Trophoblast cell (in vitro differentiated cells and primary cell): ENCODE results near the gene ZNF319.

Experiments
- DNase-seq, 2 donors: peaks; one replicate each; pipeline ENCODE4 v3.0.0-alpha.2; 2016
- H2AFZ ChIP-seq: 2 replicates; pipeline ENCODE4 v1.6.1; 2013; ENCODE audit warnings: low read length, moderate library complexity, mild to moderate bottlenecking; ENCODE audit not compliant: insufficient read depth, poor library complexity
- H2AK5ac ChIP-seq: 2 replicates; pipeline ENCODE4 v1.6.1; 2013; ENCODE audit warnings: mild to moderate bottlenecking, low read length
- H2BK120ac ChIP-seq: 2 replicates; pipeline ENCODE4 v1.6.1; 2013; ENCODE audit warnings: low read length, mild to moderate bottlenecking, moderate library complexity; ENCODE audit not compliant: insufficient read depth, poor library complexity
- H2BK12ac ChIP-seq: 2 replicates; pipeline ENCODE4 v1.6.1; 2013; ENCODE audit warnings: mild to moderate bottlenecking, low read length, moderate library complexity
- H2BK5ac ChIP-seq: 2 replicates; pipeline ENCODE4 v1.6.1; 2013; ENCODE audit warnings: low read length, low read depth, moderate library complexity, mild to moderate bottlenecking; ENCODE audit not compliant: poor library complexity
- H3K14ac ChIP-seq: 2 replicates; pipeline ENCODE4 v1.6.1; 2013; ENCODE audit warnings: mild to moderate bottlenecking, low read length
- H3K18ac ChIP-seq: 2 replicates; pipeline ENCODE4 v1.6.1; 2013; ENCODE audit warnings: mild to moderate bottlenecking, low read length
- H3K23ac ChIP-seq: 2 replicates; pipeline ENCODE4 v1.6.1; 2013; ENCODE audit warnings: low read length
- H3K27ac ChIP-seq: 2 replicates; pipeline ENCODE4 v1.5.1; 2013; ENCODE audit warnings: low read depth, mild to moderate bottlenecking, inconsistent platforms, low read length, moderate library complexity
- H3K27me3 ChIP-seq: 2 replicates; pipeline ENCODE4 v1.6.1; 2013; ENCODE audit warnings: inconsistent platforms, mild to moderate bottlenecking, low read length, moderate library complexity; ENCODE audit not compliant: insufficient read depth
- H3K36me3 ChIP-seq, 2 experiments: 1 replicate in 1 of 2; 2 replicates in 1 of 2; pipeline ENCODE4 v1.6.1; 2013; ENCODE audit warnings: low read length in 2 of 2, mild to moderate bottlenecking in 2 of 2, moderate library complexity in 1 of 2; ENCODE audit not compliant: insufficient read depth in 2 of 2, control insufficient read depth in 1 of 2
- H3K4ac ChIP-seq: 2 replicates; pipeline ENCODE4 v1.6.1; 2013; ENCODE audit warnings: low read depth, mild to moderate bottlenecking, low read length, moderate library complexity
- H3K4me1 ChIP-seq, 2 experiments: 1 replicate in 1 of 2; 2 replicates in 1 of 2; pipeline ENCODE4 v1.6.1; 2013; ENCODE audit warnings: low read length in 2 of 2, mild to moderate bottlenecking in 2 of 2, moderate library complexity in 1 of 2; ENCODE audit not compliant: insufficient read depth in 2 of 2, control insufficient read depth in 1 of 2
- H3K4me2 ChIP-seq: 2 replicates; pipeline ENCODE4 v1.6.1; 2013; ENCODE audit warnings: inconsistent platforms, mild to moderate bottlenecking, low read length, moderate library complexity
- H3K4me3 ChIP-seq: 2 replicates; pipeline ENCODE4 v1.5.1; 2013; ENCODE audit warnings: mild to moderate bottlenecking, low read depth, low read length, inconsistent platforms
- H3K79me1 ChIP-seq: one replicate; pipeline ENCODE4 v1.6.1; 2013; ENCODE audit warnings: low read length
- H3K79me2 ChIP-seq: 2 replicates; pipeline ENCODE4 v1.6.1; 2013; ENCODE audit warnings: low read length, mild to moderate bottlenecking; ENCODE audit not compliant: control insufficient read depth, insufficient read depth, poor library complexity
- H3K9ac ChIP-seq: 2 replicates; pipeline ENCODE4 v1.6.1; 2013; ENCODE audit warnings: mild to moderate bottlenecking, low read length
- H3K9me3 ChIP-seq: 2 replicates; pipeline ENCODE4 v1.6.1; 2013; ENCODE audit warnings: low read depth, mild to moderate bottlenecking, control low read depth, inconsistent platforms, low read length; ENCODE audit not compliant: insufficient read depth
- H4K12ac ChIP-seq: 2 replicates; pipeline ENCODE4 v1.6.1; 2013; ENCODE audit warnings: low read depth, mild to moderate bottlenecking, low read length, moderate library complexity
- H4K8ac ChIP-seq: 2 replicates; pipeline ENCODE4 v1.6.1; 2013; ENCODE audit warnings: low read depth, mild to moderate bottlenecking, low read length, moderate library complexity
- H4K91ac ChIP-seq: one replicate; pipeline ENCODE4 v1.6.1; 2013; ENCODE audit warnings: low read depth, mild to moderate bottlenecking, low read length, moderate library complexity
- WGBS: extraction: QIAGEN DNeasy Blood & Tissue Kit; methylation state at CpG from one replicate; pipeline ENCODE4 v1.1.7; 2013; ENCODE audit warnings: missing lambda C conversion rate; ENCODE audit not compliant: insufficient read length, insufficient coverage; ENCODE audit errors: extremely low coverage; 5-methylcytosine and 5-hydroxymethylcytosine counted together

ZNF319 gene

GRCh38 chr16:58047557-58048348 lies 47.3 kb upstream of the ZNF319 start:
- no peak overlapping the region for H3K4me3 ChIP-seq
- H3K4me2 ChIP-seq: no peak overlapping the region
- H3K4me1 ChIP-seq: peaks cover 14 to 16% of the 10 kb centered on the region in 2 experiments
- peak overlapping the region; percentile 50 for H3K14ac ChIP-seq
- peak overlapping the region; percentile 29 for H4K12ac ChIP-seq
- no CpG with 5 or more reads among the region's 19 CpGs for WGBS
- H4K91ac ChIP-seq: peak overlapping the region; percentile 75
- no peaks in the 10 kb centered on the region for H3K79me2 ChIP-seq
- no peak overlapping the region for H3K18ac ChIP-seq
- H2BK12ac ChIP-seq: no peak overlapping the region
- H2BK120ac ChIP-seq: no peak overlapping the region
- H4K8ac ChIP-seq: peak overlapping the region; percentile 78
- H3K27me3 ChIP-seq: no peaks in the 10 kb centered on the region
- H2AFZ ChIP-seq: no peak overlapping the region
- peaks cover 11 to 21% of the 10 kb centered on the region in 2 experiments for H3K36me3 ChIP-seq
- no peak overlapping the region for H2BK5ac ChIP-seq
- H3K27ac ChIP-seq: no peak overlapping the region
- H3K9ac ChIP-seq: no peak overlapping the region
- no peak overlapping the region for H3K23ac ChIP-seq
- no peaks in the 10 kb centered on the region for H3K9me3 ChIP-seq
- no peak overlapping the region for H2AK5ac ChIP-seq
- DNase-seq: no peak
- H3K79me1 ChIP-seq: peaks cover 3% of the 10 kb centered on the region
- no peak overlapping the region for H3K4ac ChIP-seq

- no CpG with 5 or more reads among the region's 6 CpGs for WGBS
- H2BK120ac ChIP-seq: no peak overlapping the region
- H3K9ac ChIP-seq: no peak overlapping the region
- no peak for DNase-seq
- no peak overlapping the region for H2AK5ac ChIP-seq
- H3K79me1 ChIP-seq: peaks cover 3% of the 10 kb centered on the region
- peak overlapping the region; percentile 78 for H4K8ac ChIP-seq
- peaks cover 18 to 29% of the 10 kb centered on the region in 2 experiments for H3K36me3 ChIP-seq
- no peak overlapping the region for H3K23ac ChIP-seq
- no peak overlapping the region for H3K14ac ChIP-seq
- no peak overlapping the region for H3K27ac ChIP-seq
- H3K4me1 ChIP-seq: peaks cover 14 to 16% of the 10 kb centered on the region in 2 experiments
- no peak overlapping the region for H2BK5ac ChIP-seq
- no peak overlapping the region for H3K18ac ChIP-seq
- no peak overlapping the region for H2AFZ ChIP-seq
- no peak overlapping the region for H3K4ac ChIP-seq
- no peak overlapping the region for H3K4me3 ChIP-seq
- no peaks in the 10 kb centered on the region for H3K79me2 ChIP-seq
- no peaks in the 10 kb centered on the region for H3K9me3 ChIP-seq
- peak overlapping the region; percentile 75 for H4K91ac ChIP-seq
- H4K12ac ChIP-seq: no peak overlapping the region
- no peak overlapping the region for H2BK12ac ChIP-seq
- H3K4me2 ChIP-seq: no peak overlapping the region
- H3K27me3 ChIP-seq: no peaks in the 10 kb centered on the region
These were observed 46.5 kb upstream of the ZNF319 start for GRCh38 chr16:58046936-58047335.

- Histone ChIP-seq H4K91ac (no peak overlapping the region), H4K12ac (no peak overlapping the region), H2BK120ac (no peak overlapping the region), H3K9ac (no peak overlapping the region), H3K4me1 (peaks cover 14 to 16% of the 10 kb centered on the region in 2 experiments), H2AK5ac (no peak overlapping the region), H3K27me3 (no peaks in the 10 kb centered on the region), H3K23ac (no peak overlapping the region), H3K4me3 (no peak overlapping the region), H2BK5ac (no peak overlapping the region), H3K4me2 (no peak overlapping the region), H3K36me3 (peaks cover 24 to 34% of the 10 kb centered on the region in 2 experiments), H2BK12ac (no peak overlapping the region), H3K79me1 (peaks cover 3% of the 10 kb centered on the region), H3K9me3 (no peaks in the 10 kb centered on the region), H3K18ac (no peak overlapping the region), H3K79me2 (no peaks in the 10 kb centered on the region), H3K14ac (no peak overlapping the region), H4K8ac (no peak overlapping the region), H3K4ac (no peak overlapping the region), H3K27ac (no peak overlapping the region), H2AFZ (no peak overlapping the region)
- DNase-seq: no peak
- no CpG with 5 or more reads among the region's 16 CpGs for WGBS
These were observed 45.8 kb upstream of the ZNF319 start for GRCh38 chr16:58046054-58046881.

DNA sequence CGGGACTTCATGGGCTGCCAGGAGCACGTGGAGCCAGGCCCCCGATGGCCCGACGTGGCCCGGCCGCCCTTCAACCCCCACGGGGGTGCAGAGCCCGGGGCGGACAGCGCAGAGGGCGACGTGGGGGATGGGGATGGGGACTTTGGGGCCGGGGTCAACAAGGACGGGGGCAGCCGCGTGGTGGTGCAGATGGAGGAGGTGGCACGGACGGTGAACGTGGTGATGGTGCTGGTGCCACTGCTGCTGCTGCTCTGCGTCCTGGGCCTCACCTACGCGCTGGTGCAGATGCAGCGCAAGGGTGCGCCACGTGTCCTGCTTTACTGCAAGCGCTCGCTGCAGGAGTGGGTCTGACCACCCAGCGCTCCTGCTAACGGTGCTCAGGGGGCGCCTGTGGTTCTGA lies 44.6 kb upstream of the ZNF319 start:
- Histone ChIP-seq H3K4me2 (no peak overlapping the region), H4K91ac (no peak overlapping the region), H3K27me3 (no peaks in the 10 kb centered on the region)

More for the DNA sequence above, 44.6 kb upstream of the ZNF319 start:
- no peak overlapping the region for H2BK12ac ChIP-seq
- H3K4me3 ChIP-seq: no peak overlapping the region
- no peak overlapping the region for H4K8ac ChIP-seq
- no CpG with 5 or more reads among the region's 31 CpGs for WGBS
- H4K12ac ChIP-seq: no peak overlapping the region
- peaks cover 34 to 44% of the 10 kb centered on the region in 2 experiments for H3K36me3 ChIP-seq
- peaks cover 2% of the 10 kb centered on the region for H3K9me3 ChIP-seq
- H3K14ac ChIP-seq: no peak overlapping the region
- no peak for DNase-seq
- H3K9ac ChIP-seq: no peak overlapping the region
- no peak overlapping the region for H2AK5ac ChIP-seq
- no peak overlapping the region for H2AFZ ChIP-seq
- H3K4me1 ChIP-seq: peaks cover 14 to 16% of the 10 kb centered on the region in 2 experiments
- H3K23ac ChIP-seq: no peak overlapping the region
- no peak overlapping the region for H2BK120ac ChIP-seq
- no peak overlapping the region for H2BK5ac ChIP-seq
- H3K27ac ChIP-seq: no peak overlapping the region
- H3K4ac ChIP-seq: no peak overlapping the region
- H3K79me2 ChIP-seq: no peaks in the 10 kb centered on the region
- no peak overlapping the region for H3K18ac ChIP-seq
- H3K79me1 ChIP-seq: peaks cover 3% of the 10 kb centered on the region
